Measurements from ENCODE around the gene ITPR1.

GRCh38 chr3:4746241-4746958 is 253.3 kb downstream of the ITPR1 start:
- TF ChIP-seq CTCF (IDR thresholded peaks at IDR 0.05) = no peak
- no peak for TF ChIP-seq EP300 (IDR thresholded peaks at IDR 0.05)
